Common myeloid progenitor, CD34-positive (primary cell): ENCODE measurements around the gene KLHL40.

ENCODE experiments used
- CTCF ChIA-PET: fragments of 350-600 bp; sonication (Branson Sonifier 250); formaldehyde crosslinking; loops from one replicate; lab custom pipeline; 2021; ENCODE audit warnings: antibody characterized with exemption; lab: Charles Lee
- POLR2A ChIA-PET: fragments of 350-600 bp; sonication (Branson Sonifier 250); formaldehyde crosslinking; loops from one replicate; lab custom pipeline; 2021; ENCODE audit warnings: antibody characterized with exemption; lab: Charles Lee
- DNase-seq, 3 donors: peaks; one replicate each; pipeline versions ENCODE4 v3.0.0 to v3.0.0-alpha.2; 2013
- H3K27ac ChIP-seq, 2 experiments: 1 replicate in 1 of 2; 2 replicates in 1 of 2; pipeline ENCODE4 v1.7.0; 2013; ENCODE audit warnings: inconsistent platforms in 2 of 2, low read length in 2 of 2, mild to moderate bottlenecking in 2 of 2, low read depth in 1 of 2, moderate library complexity in 1 of 2; ENCODE audit not compliant: severe bottlenecking in 2 of 2, insufficient read depth in 1 of 2, poor library complexity in 1 of 2
- H3K27me3 ChIP-seq, 5 experiments: replicated peaks in 2 of 5; 1 replicate in 3 of 5; 2 replicates in 2 of 5; pipeline versions ENCODE4 v1.6.1 to v1.7.0; 2013; ENCODE audit warnings: low read length in 4 of 5, mild to moderate bottlenecking in 2 of 5, moderate library complexity in 2 of 5, inconsistent platforms in 1 of 5; ENCODE audit not compliant: insufficient read depth in 5 of 5, control insufficient read depth in 4 of 5
- H3K36me3 ChIP-seq, 4 experiments: 1 replicate in 2 of 4; 2 replicates in 2 of 4; pipeline versions ENCODE4 v1.6.1 to v1.7.0; 2013; ENCODE audit warnings: low read length in 3 of 4, control low read depth in 1 of 4, mild to moderate bottlenecking in 1 of 4; ENCODE audit not compliant: control insufficient read depth in 4 of 4, insufficient read depth in 4 of 4
- H3K4me1 ChIP-seq, 4 experiments: 1 replicate in 3 of 4; 2 replicates in 1 of 4; pipeline versions ENCODE4 v1.6.1 to v1.7.1; 2013; ENCODE audit warnings: low read length in 3 of 4, mild to moderate bottlenecking in 3 of 4, control low read depth in 1 of 4, inconsistent platforms in 1 of 4, moderate library complexity in 1 of 4; ENCODE audit not compliant: control insufficient read depth in 4 of 4, insufficient read depth in 4 of 4; ENCODE audit errors: control extremely low read depth in 1 of 4
- H3K4me3 ChIP-seq, 7 experiments: 1 replicate in 4 of 7; 2 replicates in 3 of 7; pipeline versions ENCODE4 v1.5.1 to v1.7.0; 2013; ENCODE audit warnings: mild to moderate bottlenecking in 7 of 7, low read length in 6 of 7, moderate library complexity in 6 of 7, inconsistent platforms in 2 of 7, low read depth in 2 of 7, control low read depth in 1 of 7; ENCODE audit not compliant: insufficient read depth in 4 of 7, control insufficient read depth in 1 of 7; ENCODE audit errors: extremely low read depth in 1 of 7
- H3K9me3 ChIP-seq, 5 experiments: 1 replicate in 4 of 5; 2 replicates in 1 of 5; pipeline versions ENCODE4 v1.6.1 to v1.7.1; 2013; ENCODE audit warnings: low read length in 4 of 5, mild to moderate bottlenecking in 2 of 5, inconsistent platforms in 1 of 5, low read depth in 1 of 5, moderate library complexity in 1 of 5; ENCODE audit not compliant: control insufficient read depth in 4 of 5, insufficient read depth in 2 of 5; ENCODE audit errors: control extremely low read depth in 1 of 5
- WGBS: methylation state at CpG from one replicate; pipeline ENCODE4 v1.1.5; 2013; ENCODE audit not compliant: insufficient coverage; 5-methylcytosine and 5-hydroxymethylcytosine counted together

Gene KLHL40

DNA sequence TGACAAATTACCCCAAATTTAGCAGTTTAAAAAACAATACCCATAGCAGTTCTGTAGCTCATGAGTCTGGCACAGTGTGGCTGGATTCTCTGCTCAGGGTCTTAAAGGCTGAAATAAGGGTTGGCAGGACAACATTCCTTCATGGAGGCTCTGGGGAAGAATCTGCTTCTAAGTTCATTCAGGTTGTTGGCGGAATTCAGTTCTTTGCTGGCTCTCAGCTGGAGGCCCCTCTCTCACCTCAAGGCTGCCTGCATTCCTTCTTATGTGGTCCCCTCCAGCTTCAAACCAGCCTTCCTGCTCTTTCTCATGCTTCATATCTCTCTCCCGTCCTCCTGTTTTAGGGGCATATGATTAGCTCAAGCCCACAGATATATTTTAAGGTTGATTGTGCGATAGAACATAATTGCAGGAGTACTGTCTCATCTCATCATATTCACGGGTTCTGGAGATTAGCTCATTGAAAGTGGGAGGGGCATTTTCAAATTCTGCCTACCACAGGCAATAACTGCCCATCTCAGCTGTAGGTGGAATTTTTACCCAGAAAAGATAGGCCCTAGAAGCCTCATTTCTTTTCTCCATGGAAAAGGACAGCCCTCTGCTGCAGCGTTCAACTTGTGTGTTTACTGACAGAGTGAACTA lies 37.4 kb upstream of the KLHL40 start:
- ChIA-PET CTCF (interaction anchor here (1.6 to 2.5 kb wide), 3 partner anchors 11 to 65 kb away, joined by 4 to 11 read pairs (median 11); partner anchors contain the start of gene SEC22C), POLR2A (no interaction called here)
- H3K4me3 ChIP-seq: no peak overlapping the region
- H3K36me3 ChIP-seq: peaks cover 18 to 67% (median 38%) of the 10 kb centered on the region in 4 experiments
- WGBS: 100% methylated on average over 2 of the region's 5 CpGs
- no peaks in the 10 kb centered on the region for H3K9me3 ChIP-seq
- H3K4me1 ChIP-seq: peaks cover 4 to 15% (median 11%) of the 10 kb centered on the region in 4 experiments
- no peaks in the 10 kb centered on the region for H3K27me3 ChIP-seq
- no peak for DNase-seq
- H3K27ac ChIP-seq: peak overlapping the region in 1 of 2 experiments; percentile 7

DNA sequence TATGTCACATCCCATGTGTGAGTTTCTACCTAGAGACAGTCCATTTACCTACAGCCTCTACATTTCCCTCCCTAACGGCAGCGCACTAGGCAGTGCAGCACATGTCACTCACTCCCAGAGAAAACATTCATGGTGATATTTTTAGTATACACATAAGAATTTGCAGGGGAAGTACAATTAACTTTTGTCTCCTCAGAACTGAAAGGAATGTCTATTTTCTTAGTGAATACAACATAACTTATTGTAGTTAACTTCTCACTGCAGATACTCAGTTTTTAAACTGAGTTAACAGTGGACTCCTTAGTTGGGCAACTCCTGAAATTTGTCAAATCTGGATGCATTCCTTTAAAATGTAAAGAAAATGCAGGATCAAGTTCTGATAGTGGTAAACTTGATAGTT lies 36.3 kb upstream of the KLHL40 start:
- H3K27ac ChIP-seq: no peak overlapping the region
- no peak for DNase-seq
- POLR2A ChIA-PET: no interaction called here
- CTCF ChIA-PET: interaction anchor here (2.1 to 2.5 kb wide), 2 partner anchors 12 to 66 kb away, joined by 11 read pairs; partner anchors contain the start of gene SEC22C
- no peaks in the 10 kb centered on the region for H3K27me3 ChIP-seq
- H3K4me1 ChIP-seq: peaks cover 6 to 25% (median 21%) of the 10 kb centered on the region in 4 experiments
- no peaks in the 10 kb centered on the region for H3K9me3 ChIP-seq
- whole genome bisulfite sequencing: no CpG with 5 or more reads among the region's 2 CpGs
- peaks cover 13 to 56% (median 32%) of the 10 kb centered on the region in 4 experiments for H3K36me3 ChIP-seq
- no peak overlapping the region for H3K4me3 ChIP-seq

DNA sequence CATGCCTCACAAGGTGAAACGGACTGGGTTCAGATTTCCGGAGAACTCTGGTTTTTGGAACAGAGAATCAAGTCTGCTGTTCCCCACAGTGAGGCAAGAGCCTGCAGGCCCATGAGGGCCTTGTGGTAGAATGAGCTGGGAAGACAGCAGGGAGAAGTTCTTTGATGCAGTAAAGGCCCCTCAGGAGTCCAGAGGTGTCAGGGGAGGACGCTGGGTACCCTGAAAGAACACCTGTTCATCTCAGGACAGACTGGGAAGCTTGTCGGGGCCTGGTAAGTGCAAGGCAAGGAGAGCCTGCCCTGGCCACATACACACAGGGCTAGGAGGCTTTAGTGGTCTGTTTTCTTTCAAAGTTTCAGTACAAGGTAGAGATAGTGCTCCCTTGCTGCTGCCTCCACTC lies 35.6 kb upstream of the KLHL40 start:
- H3K9me3 ChIP-seq: no peaks in the 10 kb centered on the region
- WGBS: 98% methylated on average over 4 of the region's 4 CpGs
- H3K4me3 ChIP-seq: no peak overlapping the region
- ChIA-PET POLR2A (interaction anchor here (0.7 kb wide), 1 partner anchor 50 kb away, joined by 3 read pairs; no protein-coding TSS in a partner anchor), CTCF (interaction anchor here (2.5 kb wide), 1 partner anchor 13 kb away, joined by 11 read pairs; no protein-coding TSS in a partner anchor)
- H3K27ac ChIP-seq: no peak overlapping the region
- no peaks in the 10 kb centered on the region for H3K27me3 ChIP-seq
- H3K36me3 ChIP-seq: peaks cover 8 to 48% (median 25%) of the 10 kb centered on the region in 4 experiments
- H3K4me1 ChIP-seq: peaks cover 6 to 29% (median 25%) of the 10 kb centered on the region in 4 experiments
- DNase-seq: no peak

- Histone ChIP-seq H3K27ac (no peak overlapping the region), H3K4me1 (peaks cover 6 to 34% (median 32%) of the 10 kb centered on the region in 4 experiments), H3K4me3 (no peak overlapping the region), H3K36me3 (peaks cover 6 to 35% (median 14%) of the 10 kb centered on the region in 4 experiments), H3K27me3 (no peaks in the 10 kb centered on the region), H3K9me3 (no peaks in the 10 kb centered on the region)
- 98% methylated on average over 6 of the region's 9 CpGs for WGBS
- no peak for DNase-seq
- CTCF ChIA-PET: interaction anchor here (0.9 to 2.3 kb wide), 7 partner anchors 9 to 106 kb away, joined by 3 to 13 read pairs (median 5); no protein-coding TSS in a partner anchor
- POLR2A ChIA-PET: no interaction called here
These were observed 33.9 kb upstream of the KLHL40 start for GRCh38 chr3:42651248-42652091.

DNA sequence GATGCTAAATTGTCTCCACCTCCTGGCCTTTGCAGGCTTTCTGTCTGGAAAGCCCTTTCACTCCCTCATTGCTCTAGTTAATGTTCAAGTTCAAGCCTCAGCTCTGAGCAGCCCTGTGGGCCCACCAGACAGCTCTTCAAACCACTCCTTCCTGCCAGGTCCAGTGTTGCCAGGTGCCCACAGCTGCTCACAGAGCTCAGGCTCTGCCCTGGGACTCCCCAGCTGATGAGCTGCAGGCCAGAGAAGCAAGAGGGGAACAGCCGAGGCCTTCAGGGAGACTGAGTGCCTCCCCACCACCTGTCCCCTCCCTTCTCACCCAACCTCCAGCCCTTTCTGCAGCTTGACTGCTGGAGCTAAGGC lies 33.1 kb upstream of the KLHL40 start:
- peaks cover 6 to 34% (median 32%) of the 10 kb centered on the region in 4 experiments for H3K4me1 ChIP-seq
- POLR2A ChIA-PET: interaction anchor here (0.5 kb wide), 1 partner anchor 1675 kb away, joined by 4 read pairs; no protein-coding TSS in a partner anchor

GRCh38 chr3:42652611-42653302 lies 32.6 kb upstream of the KLHL40 start:
- Histone ChIP-seq H3K4me3 (peak overlapping the region in 3 of 7 experiments; percentile 5 to 84 (median 72)), H3K4me1 (peaks cover 6 to 34% (median 32%) of the 10 kb centered on the region in 4 experiments), H3K36me3 (peaks cover under 1 to 22% (median 7%) of the 10 kb centered on the region in 4 experiments), H3K27ac (no peak overlapping the region), H3K27me3 (no peaks in the 10 kb centered on the region), H3K9me3 (no peaks in the 10 kb centered on the region)
- ChIA-PET CTCF (interaction anchor here (1.1 to 2.3 kb wide), 6 partner anchors 16 to 107 kb away, joined by 3 to 13 read pairs (median 4); no protein-coding TSS in a partner anchor), POLR2A (interaction anchor here (0.5 kb wide), 1 partner anchor 1675 kb away, joined by 4 read pairs; no protein-coding TSS in a partner anchor)
- DNase-seq: peak; percentile 42 to 82 (median 74)
- 24% methylated on average over 5 of the region's 7 CpGs for WGBS

More for the DNA sequence above, 33.1 kb upstream of the KLHL40 start:
- Histone ChIP-seq H3K27me3 (no peaks in the 10 kb centered on the region), H3K4me3 (peak overlapping the region in 1 of 7 experiments; percentile 72), H3K9me3 (no peaks in the 10 kb centered on the region), H3K36me3 (peaks cover 5 to 27% (median 10%) of the 10 kb centered on the region in 4 experiments), H3K27ac (no peak overlapping the region)
- no CpG with 5 or more reads among the region's 1 CpG for WGBS
- CTCF ChIA-PET: interaction anchor here (0.9 to 2.3 kb wide), 8 partner anchors 9 to 106 kb away, joined by 3 to 13 read pairs (median 4); no protein-coding TSS in a partner anchor
- peak in 1 of 3 donors; percentile 7 for DNase-seq
